Uterus (tissue), 4 donors: ENCODE data around the gene ZNF526. TPM values are rescaled to one million over a fixed set of nuclear protein-coding genes. Genes with fewer than 3 reads are reported as not detected.

Source experiments
- DNase-seq, 2 donors: peaks; one replicate each; pipeline ENCODE4 v3.0.0-alpha.2; 2019 to 2020
- H3K27ac ChIP-seq, 2 donors: fragments of 200-600 bp; sonication (generic); 1 replicate in 1 of 2; 2 replicates in 1 of 2; pipeline ENCODE4 v1.5.1; 2016 to 2018
- H3K27me3 ChIP-seq, 2 donors: fragments of 200-600 bp; sonication (generic); one replicate each; pipeline ENCODE4 v1.5.1; 2018 to 2019; ENCODE audit warnings: control low read depth in 1 of 2
- H3K36me3 ChIP-seq, 2 donors: fragments of 200-600 bp; sonication (generic); one replicate each; pipeline ENCODE4 v1.5.1; 2019; ENCODE audit warnings: control low read depth in 1 of 2
- H3K4me1 ChIP-seq, 2 donors: fragments of 200-600 bp; sonication (generic); one replicate each; pipeline ENCODE4 v1.5.1; 2018 to 2019; ENCODE audit warnings: control low read depth in 1 of 2
- H3K4me3 ChIP-seq, 2 donors: fragments of 200-600 bp; sonication (generic); 1 replicate in 1 of 2; 2 replicates in 1 of 2; pipeline ENCODE4 v1.5.1; 2018 to 2019; ENCODE audit warnings: mild to moderate bottlenecking in 1 of 2
- H3K9me3 ChIP-seq, 2 donors: fragments of 200-600 bp; sonication (generic); one replicate each; pipeline ENCODE4 v1.5.1; 2019; ENCODE audit warnings: control low read depth in 1 of 2
- POLR2A ChIP-seq, 2 donors: fragments of 450-650 bp; IDR thresholded peaks; one replicate each; pipeline ENCODE4 v1.6.1; 2016; ENCODE audit warnings: antibody characterized with exemption in 2 of 2, mild to moderate bottlenecking in 1 of 2, moderate library complexity in 1 of 2
- intact Hi-C: fragments of 100-400 bp; cut with DNase I; formaldehyde crosslinking; loops from one replicate; pipeline ENCODE4 v1.15.1; 2023; ENCODE audit warnings: low total_unique reads
- total RNA-seq, 4 donors: library from RNA; depleted of rRNA in 3 of 4; stranded (reverse); fragments of >200 nt in 3 of 4; gene quantifications; one replicate each; pipeline versions ENCODE4 v1.1.0 to v1.2.4, GENCODE V29; 2014 to 2023
- TF ChIP-seq, protein P1 (sequence below), 4 experiments: fragments of 200-600 bp in 2 of 4; fragments of 450-650 bp in 2 of 4; sonication (generic) in 2 of 4; IDR thresholded peaks; one replicate each; pipeline ENCODE4 v1.5.1; 2016 to 2019; ENCODE audit warnings: antibody characterized with exemption in 4 of 4, mild to moderate bottlenecking in 2 of 4, moderate library complexity in 1 of 4
- donor health status: DM: yes; HTN: yes; CAD: no.

Gene ZNF526
- total RNA-seq, 4 donors from 2014 or later = 1.0 to 20.6 (median 8.4) TPM

DNA sequence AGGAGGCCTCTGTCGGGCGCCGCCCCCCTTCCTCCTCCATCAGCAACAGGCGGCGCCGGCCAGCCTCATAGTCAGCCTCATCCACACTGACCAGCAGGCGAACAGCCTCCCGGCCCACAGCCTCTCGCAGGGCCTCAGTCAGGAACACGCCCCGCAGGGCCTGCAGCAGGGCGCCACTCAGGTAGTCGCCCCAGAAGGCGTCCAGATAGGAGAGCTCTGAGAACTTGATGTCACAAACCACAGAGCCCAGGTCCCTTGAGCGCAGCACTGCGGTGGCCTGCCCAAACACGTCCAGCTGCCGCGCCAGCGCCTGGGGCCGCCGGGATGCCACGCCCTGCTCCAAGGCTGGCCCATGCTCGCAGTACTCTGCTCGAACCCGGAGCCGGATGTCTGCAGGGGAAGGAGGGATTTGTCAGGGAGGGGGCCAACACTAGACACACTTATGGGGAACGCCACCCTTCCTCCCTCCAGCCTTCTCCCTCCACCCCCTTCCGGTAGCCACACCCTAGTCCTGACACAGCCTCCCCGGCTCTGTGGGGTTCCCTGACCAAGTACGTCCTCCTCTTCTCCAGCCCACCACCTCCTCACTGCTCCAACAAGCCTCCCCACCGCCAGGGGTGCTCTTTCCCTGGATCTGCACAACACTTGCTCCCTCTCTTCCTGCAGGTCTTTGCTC, 20.5 kb upstream of the ZNF526 start:
- H3K27ac ChIP-seq = no peak overlapping the region

DNA sequence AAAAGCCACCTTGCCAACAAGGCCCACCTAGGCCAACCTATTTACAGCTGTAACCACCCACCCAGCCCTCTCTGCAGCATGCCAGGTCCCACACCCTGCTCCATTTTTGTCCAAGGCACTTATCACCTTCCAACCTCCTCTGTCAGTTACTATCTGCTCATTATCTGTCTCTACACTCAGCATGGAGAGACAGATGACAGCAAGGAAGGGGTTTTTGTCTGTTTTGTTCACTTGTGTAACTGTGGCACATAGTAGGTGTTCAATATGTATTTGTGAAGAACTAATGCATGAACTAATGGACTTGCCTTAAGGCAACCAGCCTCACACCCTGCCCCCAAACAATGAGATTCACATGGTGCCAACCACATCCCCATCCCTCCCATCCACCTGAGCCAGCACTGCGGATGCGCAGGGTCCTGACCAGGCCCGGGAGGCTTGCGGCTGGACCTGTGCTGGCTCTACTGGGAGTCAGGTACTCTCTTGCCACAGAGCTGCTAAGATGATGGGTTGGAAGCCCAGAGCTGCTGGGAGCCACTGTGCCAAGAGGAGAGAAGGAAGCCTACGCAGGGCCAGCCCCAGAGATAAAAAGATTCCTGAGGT, 19.9 kb upstream of the ZNF526 start:
- TF ChIP-seq POLR2A (IDR thresholded peaks at IDR 0.05) = no peak
- TF ChIP-seq, protein P1, sequence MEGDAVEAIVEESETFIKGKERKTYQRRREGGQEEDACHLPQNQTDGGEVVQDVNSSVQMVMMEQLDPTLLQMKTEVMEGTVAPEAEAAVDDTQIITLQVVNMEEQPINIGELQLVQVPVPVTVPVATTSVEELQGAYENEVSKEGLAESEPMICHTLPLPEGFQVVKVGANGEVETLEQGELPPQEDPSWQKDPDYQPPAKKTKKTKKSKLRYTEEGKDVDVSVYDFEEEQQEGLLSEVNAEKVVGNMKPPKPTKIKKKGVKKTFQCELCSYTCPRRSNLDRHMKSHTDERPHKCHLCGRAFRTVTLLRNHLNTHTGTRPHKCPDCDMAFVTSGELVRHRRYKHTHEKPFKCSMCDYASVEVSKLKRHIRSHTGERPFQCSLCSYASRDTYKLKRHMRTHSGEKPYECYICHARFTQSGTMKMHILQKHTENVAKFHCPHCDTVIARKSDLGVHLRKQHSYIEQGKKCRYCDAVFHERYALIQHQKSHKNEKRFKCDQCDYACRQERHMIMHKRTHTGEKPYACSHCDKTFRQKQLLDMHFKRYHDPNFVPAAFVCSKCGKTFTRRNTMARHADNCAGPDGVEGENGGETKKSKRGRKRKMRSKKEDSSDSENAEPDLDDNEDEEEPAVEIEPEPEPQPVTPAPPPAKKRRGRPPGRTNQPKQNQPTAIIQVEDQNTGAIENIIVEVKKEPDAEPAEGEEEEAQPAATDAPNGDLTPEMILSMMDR (IDR thresholded peaks at IDR 0.05) = no peak
- H3K36me3 ChIP-seq = no peaks in the 10 kb centered on the region
- no peak overlapping the region for H3K27ac ChIP-seq
- DNase-seq = no peak
- H3K9me3 ChIP-seq = no peaks in the 10 kb centered on the region
- H3K4me1 ChIP-seq = no peaks in the 10 kb centered on the region
- H3K27me3 ChIP-seq = no peaks in the 10 kb centered on the region
- intact Hi-C loops = no loop called here
- H3K4me3 ChIP-seq = no peak overlapping the region

More for the DNA sequence above, 20.5 kb upstream of the ZNF526 start:
- Histone ChIP-seq H3K27me3 (no peaks in the 10 kb centered on the region), H3K9me3 (no peaks in the 10 kb centered on the region), H3K36me3 (no peaks in the 10 kb centered on the region), H3K4me3 (no peak overlapping the region), H3K4me1 (no peaks in the 10 kb centered on the region)
- TF ChIP-seq, protein P1 (IDR thresholded peaks at IDR 0.05) = no peak
- no peak for TF ChIP-seq POLR2A (IDR thresholded peaks at IDR 0.05)
- intact Hi-C loops = no loop called here
- DNase-seq = no peak

DNA sequence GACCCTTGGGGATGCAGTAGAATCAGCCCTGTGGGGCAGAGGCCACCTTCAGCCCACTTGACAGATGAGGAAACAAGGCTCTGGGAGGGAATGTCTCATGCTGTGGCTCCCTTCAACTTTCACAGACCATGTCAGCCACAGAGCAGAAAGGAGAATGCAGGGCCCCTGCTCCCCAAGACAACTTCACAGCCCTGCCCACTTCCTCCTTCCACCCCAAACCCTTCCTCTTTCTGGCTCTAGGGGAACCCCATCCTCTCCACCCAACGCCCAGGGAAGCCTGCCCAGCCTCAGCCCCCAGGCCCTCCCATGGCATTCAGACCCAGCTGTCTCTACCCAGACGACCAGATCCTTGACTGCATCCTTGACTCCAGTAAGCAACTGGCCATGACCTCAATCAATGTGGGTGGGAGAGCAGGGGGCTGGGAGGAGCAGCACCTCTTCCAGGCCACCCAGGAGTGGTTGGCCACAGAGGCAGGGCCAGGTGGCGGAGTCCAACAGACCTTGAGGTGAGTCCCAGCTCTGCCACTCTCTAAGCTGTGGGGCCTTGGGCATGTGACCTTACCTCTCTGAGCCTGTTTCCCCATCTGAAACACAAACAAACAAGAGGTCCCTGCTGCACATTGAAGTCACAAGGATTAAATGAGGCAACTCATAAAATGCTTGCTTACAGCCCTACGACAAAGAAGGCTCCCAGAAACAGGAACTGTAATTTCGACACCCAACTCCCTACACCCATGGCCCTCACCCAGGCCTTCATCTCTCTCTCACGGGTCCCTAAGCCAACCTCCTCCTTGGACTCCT, 18.4 kb upstream of the ZNF526 start:
- intact Hi-C loops = no loop called here
- no peaks in the 10 kb centered on the region for H3K36me3 ChIP-seq
- H3K4me3 ChIP-seq = no peak overlapping the region
- no peak overlapping the region for H3K27ac ChIP-seq
- H3K27me3 ChIP-seq = no peaks in the 10 kb centered on the region
- no peak for TF ChIP-seq POLR2A (IDR thresholded peaks at IDR 0.05)
- TF ChIP-seq, protein P1 (IDR thresholded peaks at IDR 0.05) = no peak
- H3K9me3 ChIP-seq = no peaks in the 10 kb centered on the region
- no peaks in the 10 kb centered on the region for H3K4me1 ChIP-seq
- DNase-seq = no peak

DNA sequence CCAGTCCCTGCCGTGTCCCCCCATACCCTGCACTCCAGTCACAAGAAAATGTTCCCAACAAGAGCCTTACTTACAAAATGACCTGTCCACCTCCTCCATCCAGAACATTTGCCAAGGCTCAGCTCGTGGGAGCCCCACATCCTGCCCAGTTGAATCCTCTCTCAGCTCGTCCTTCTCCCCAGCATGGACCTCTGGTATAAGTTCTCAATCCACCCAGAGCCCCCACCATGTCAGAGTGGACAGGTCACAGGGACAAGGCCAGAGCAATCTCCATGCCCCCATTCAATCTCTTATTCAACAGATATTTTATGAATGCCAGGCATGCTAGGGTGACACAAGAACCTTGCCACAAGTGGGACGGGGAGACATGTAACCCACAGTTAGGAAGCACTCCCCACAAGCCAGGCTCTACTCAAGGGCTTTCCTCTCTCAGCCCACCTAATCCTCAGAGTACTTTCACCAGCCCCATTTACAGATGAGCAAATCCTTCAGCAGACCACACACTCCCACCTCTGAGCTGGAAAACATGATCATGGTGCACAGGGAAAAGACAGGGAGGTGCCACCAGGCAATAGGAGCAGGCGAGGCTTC, 17.7 kb upstream of the ZNF526 start:
- no peaks in the 10 kb centered on the region for H3K27me3 ChIP-seq
- DNase-seq = no peak
- H3K36me3 ChIP-seq = no peaks in the 10 kb centered on the region
- no peak for TF ChIP-seq POLR2A (IDR thresholded peaks at IDR 0.05)
- TF ChIP-seq, protein P1 (IDR thresholded peaks at IDR 0.05) = no peak
- H3K4me1 ChIP-seq = no peaks in the 10 kb centered on the region
- no peak overlapping the region for H3K27ac ChIP-seq
- H3K9me3 ChIP-seq = no peaks in the 10 kb centered on the region
- intact Hi-C loops = no loop called here
- no peak overlapping the region for H3K4me3 ChIP-seq
